PC-9 (cell line): ENCODE measurements around the gene POLA2. TPM values are rescaled to one million over a fixed set of nuclear protein-coding genes. Genes with fewer than 3 reads are reported as not detected.

Experiments
- BruUV-seq: library from RNA; stranded (reverse); fragments of 400-500 nt; replicated peaks from 2 replicates; lab custom pipeline; 2021; lab: Mats Ljungman, UMichigan
- CTCF ChIA-PET: fragments of 300-600 bp; sonication (Branson Sonifier 250); formaldehyde crosslinking; loops from one replicate; lab custom pipeline; 2022; ENCODE audit warnings: antibody characterized with exemption; lab: Charles Lee
- POLR2A ChIA-PET: fragments of 300-600 bp; sonication (Branson Sonifier 250); formaldehyde crosslinking; loops from one replicate; lab custom pipeline; 2022; ENCODE audit warnings: antibody characterized with exemption; ENCODE audit not compliant: unreplicated experiment; lab: Charles Lee
- DNase-seq, 2 experiments: peaks; one replicate each; pipeline versions ENCODE4 v3.0.0 to v3.0.0-alpha.2; 2015 to 2022; ENCODE audit warnings: mixed read lengths in 1 of 2
- H2AFZ ChIP-seq: fragments of 200-600 bp; sonication (generic); 2 replicates; pipeline ENCODE4 v1.8.1; 2017; ENCODE audit warnings: antibody characterized with exemption
- H3F3A ChIP-seq: fragments of 200-600 bp; sonication (generic); 2 replicates; pipeline ENCODE4 v1.8.1; 2017; ENCODE audit warnings: antibody characterized with exemption, mild to moderate bottlenecking, low read depth; ENCODE audit not compliant: insufficient read depth
- H3K27ac ChIP-seq: fragments of 200-600 bp; sonication (generic); 2 replicates; pipeline ENCODE4 v1.6.1; 2016; ENCODE audit warnings: mixed run types
- H3K27me3 ChIP-seq: fragments of 200-600 bp; sonication (generic); 2 replicates; pipeline ENCODE4 v1.6.1; 2016; ENCODE audit warnings: low read depth, mixed run types; ENCODE audit not compliant: insufficient read depth
- H3K36me3 ChIP-seq: fragments of 200-600 bp; sonication (generic); 2 replicates; pipeline ENCODE4 v1.6.1; 2016; ENCODE audit warnings: low read depth, mixed run types
- H3K4me1 ChIP-seq: fragments of 200-600 bp; sonication (generic); replicated peaks from 2 replicates; pipeline ENCODE4 v1.6.1; 2016; ENCODE audit warnings: mixed run types; ENCODE audit not compliant: insufficient read depth
- H3K4me2 ChIP-seq: fragments of 200-600 bp; sonication (generic); 2 replicates; pipeline ENCODE4 v1.6.1; 2017; ENCODE audit warnings: mixed run types
- H3K4me3 ChIP-seq: fragments of 200-600 bp; sonication (generic); 2 replicates; pipeline ENCODE4 v1.6.1; 2016; ENCODE audit warnings: mixed run types
- H3K79me2 ChIP-seq: fragments of 200-600 bp; sonication (generic); 2 replicates; pipeline ENCODE4 v1.6.1; 2017; ENCODE audit warnings: low read depth, mixed run types
- H3K9me2 ChIP-seq: fragments of 200-600 bp; sonication (generic); 2 replicates; pipeline ENCODE4 v1.8.1; 2017; ENCODE audit warnings: mild to moderate bottlenecking; ENCODE audit not compliant: insufficient read depth
- H3K9me3 ChIP-seq: fragments of 200-600 bp; sonication (generic); 2 replicates; pipeline ENCODE4 v1.8.1; 2016; ENCODE audit warnings: low read depth; ENCODE audit not compliant: insufficient read depth
- H4K20me1 ChIP-seq: fragments of 200-600 bp; sonication (generic); 2 replicates; pipeline ENCODE4 v1.8.1; 2017; ENCODE audit not compliant: insufficient read depth
- CTCF ChIP-seq: fragments of 200-600 bp; sonication (generic); conservative IDR thresholded peaks from 2 replicates; pipeline ENCODE4 v1.6.1; 2017; ENCODE audit warnings: mixed run types, antibody characterized with exemption, mild to moderate bottlenecking, moderate library complexity
- EZH2 ChIP-seq: fragments of 200-600 bp; sonication (generic); IDR thresholded peaks from 2 replicates; pipeline ENCODE4 v1.8.0; 2017; ENCODE audit warnings: antibody characterized with exemption, low read depth
- intact Hi-C: fragments of 100-400 bp; cut with micrococcal nuclease; formaldehyde crosslinking; loops from one replicate; pipeline ENCODE4 v1.10.0; 2022; ENCODE audit not compliant: unreplicated experiment
- total RNA-seq: library from RNA; stranded (reverse); gene quantifications from 2 replicates; pipeline ENCODE4 v1.2.3, GENCODE V29; 2021

Gene POLA2
- total RNA-seq, 1 experiment from 2014 or later, result 39.3 TPM

- POLR2A ChIA-PET, result interaction anchor here (0.5 to 1.8 kb wide), 24 partner anchors 13 to 901 kb away, joined by 3 to 57 read pairs (median 8); partner anchors contain the start of genes CDC42EP2, DPF2, EHBP1L1 and NEAT1
- intact Hi-C loops, result loop anchor here (1.0 to 5.0 kb wide), 4 partner anchors 40 to 235 kb away; no protein-coding TSS in a partner anchor
- Histone ChIP-seq H3K4me2 (peak overlapping the region; percentile 43), H4K20me1 (no peaks in the 10 kb centered on the region), H3K9me2 (no peaks in the 10 kb centered on the region), H3K36me3 (peaks cover 26% of the 10 kb centered on the region), H3K79me2 (no peaks in the 10 kb centered on the region), H2AFZ (no peak overlapping the region), H3K27ac (peak overlapping the region; percentile 60), H3K27me3 (no peaks in the 10 kb centered on the region), H3F3A (peaks cover 59% of the 10 kb centered on the region), H3K4me3 (no peak overlapping the region), H3K4me1 (peaks cover 39% of the 10 kb centered on the region), H3K9me3 (no peaks in the 10 kb centered on the region)
- DNase-seq, result peak; percentile 89 to 97
- no TSS peak for BruUV-seq
- TF ChIP-seq CTCF, result peak; percentile 95
- no peak for TF ChIP-seq EZH2
- CTCF ChIA-PET, result interaction anchor here (0.6 to 3.6 kb wide), 41 partner anchors 13 to 994 kb away, joined by 3 to 151 read pairs (median 9); partner anchors contain the start of genes CAPN1, CDC42EP2, DPF2 and MALAT1
Observed at GRCh38 chr11:65274735-65275682, 13.2 kb downstream of the POLA2 start.

- H4K20me1 ChIP-seq, result no peaks in the 10 kb centered on the region
- H3K9me3 ChIP-seq, result no peaks in the 10 kb centered on the region
- H3K27ac ChIP-seq, result peak overlapping the region; percentile 60
- no peak for TF ChIP-seq EZH2
- TF ChIP-seq CTCF, result no peak
- POLR2A ChIA-PET, result interaction anchor here (0.5 to 1.8 kb wide), 14 partner anchors 14 to 300 kb away, joined by 3 to 57 read pairs (median 12); partner anchors contain the start of genes CDC42EP2, DPF2, EHBP1L1 and NEAT1
- peak overlapping the region; percentile 43 for H3K4me2 ChIP-seq
- no peaks in the 10 kb centered on the region for H3K79me2 ChIP-seq
- CTCF ChIA-PET, result interaction anchor here (0.6 to 3.6 kb wide), 37 partner anchors 14 to 993 kb away, joined by 3 to 151 read pairs (median 10); partner anchors contain the start of genes CAPN1, CDC42EP2 and DPF2
- intact Hi-C loops, result loop anchor here (1.0 to 5.0 kb wide), 5 partner anchors 15 to 234 kb away; no protein-coding TSS in a partner anchor
- H3K4me3 ChIP-seq, result no peak overlapping the region
- no peak overlapping the region for H2AFZ ChIP-seq
- peaks cover 48% of the 10 kb centered on the region for H3K4me1 ChIP-seq
- H3K36me3 ChIP-seq, result peaks cover 23% of the 10 kb centered on the region
- no peak for DNase-seq
- H3F3A ChIP-seq, result peaks cover 68% of the 10 kb centered on the region
- no TSS peak for BruUV-seq
- no peaks in the 10 kb centered on the region for H3K27me3 ChIP-seq
- H3K9me2 ChIP-seq, result no peaks in the 10 kb centered on the region
Observed at GRCh38 chr11:65275906-65276305, 14.1 kb downstream of the POLA2 start.

GRCh38 chr11:65277631-65278277 lies 16.0 kb downstream of the POLA2 start:
- intact Hi-C loops, result loop anchor here (2.0 to 5.0 kb wide), 2 partner anchors 13 to 140 kb away; no protein-coding TSS in a partner anchor
- H3K4me2 ChIP-seq, result peak overlapping the region; percentile 60
- DNase-seq, result no peak
- H3K4me3 ChIP-seq, result no peak overlapping the region
- POLR2A ChIA-PET, result interaction anchor here (0.5 to 1.6 kb wide), 3 partner anchors 14 to 145 kb away, joined by 3 to 10 read pairs (median 7); partner anchors contain the start of genes CDC42EP2 and NEAT1
- CTCF ChIA-PET, result interaction anchor here (0.6 to 4.1 kb wide), 6 partner anchors 34 to 233 kb away, joined by 4 to 18 read pairs (median 8); partner anchors contain the start of genes CDC42EP2 and DPF2
- H3K36me3 ChIP-seq, result peaks cover 40% of the 10 kb centered on the region
- no peak overlapping the region for H2AFZ ChIP-seq
- peak overlapping the region; percentile 91 for H3K27ac ChIP-seq
- no peaks in the 10 kb centered on the region for H3K9me2 ChIP-seq
- H4K20me1 ChIP-seq, result no peaks in the 10 kb centered on the region
- H3K27me3 ChIP-seq, result no peaks in the 10 kb centered on the region
- no peaks in the 10 kb centered on the region for H3K79me2 ChIP-seq
- H3K4me1 ChIP-seq, result peaks cover 49% of the 10 kb centered on the region
- peaks cover 69% of the 10 kb centered on the region for H3F3A ChIP-seq
- TF ChIP-seq EZH2 (no peak), CTCF (no peak)
- BruUV-seq, result no TSS peak
- H3K9me3 ChIP-seq, result no peaks in the 10 kb centered on the region
